Dermis lymphatic vessel endothelial cell (primary cell): Measurements from ENCODE around the gene PLXND1. TPM values are rescaled to one million over a fixed set of nuclear protein-coding genes. Genes with fewer than 3 reads are reported as not detected.

ENCODE experiments used
- total RNA-seq: library from RNA; depleted of rRNA; stranded (reverse); fragments of >200 nt; gene quantifications from 2 replicates; pipeline ENCODE4 v1.2.1, GENCODE V29; 2014

The PLXND1 gene
- total RNA-seq: 216 and 468 TPM in 2 replicates

GRCh38 chr3:129606636-129607390 is at the start of gene PLXND1:
TSS of gene PLXND1 (minus strand) at chr3:129606676. CDS start at chr3:129606639, 37 bp downstream.

GRCh38 chr3:129543156-129543790 is 63.2 kb downstream of the PLXND1 start, which contains the start of gene H1-8:
TSS of gene H1-8 (plus strand) at chr3:129543175. CDS start at chr3:129543219, 44 bp downstream.

GRCh38 chr3:129528589-129529100 is 77.8 kb downstream of the PLXND1 start, which contains the start of gene RHO:
TSS of gene RHO (plus strand) at chr3:129528639. CDS start at chr3:129528734, 95 bp downstream.

Other genes with a start within 250 kb of the PLXND1 start
- under 0.01 and 0.11 TPM in 2 replicates for gene EFCAB12, start 178.0 kb downstream of the PLXND1 start, total RNA-seq
- gene MBD4, start 166.7 kb downstream of the PLXND1 start, total RNA-seq: 23.2 and 33.7 TPM in 2 replicates
- 26.0 and 38.6 TPM in 2 replicates for gene IFT122, start 166.5 kb downstream of the PLXND1 start, total RNA-seq
- not detected in 2 replicates for gene RHO, start 78.0 kb downstream of the PLXND1 start, total RNA-seq
- not detected in 2 replicates for gene H1-8, start 63.5 kb downstream of the PLXND1 start, total RNA-seq